Measurements from ENCODE around the gene NEUROD2.

Gene NEUROD2

DNA sequence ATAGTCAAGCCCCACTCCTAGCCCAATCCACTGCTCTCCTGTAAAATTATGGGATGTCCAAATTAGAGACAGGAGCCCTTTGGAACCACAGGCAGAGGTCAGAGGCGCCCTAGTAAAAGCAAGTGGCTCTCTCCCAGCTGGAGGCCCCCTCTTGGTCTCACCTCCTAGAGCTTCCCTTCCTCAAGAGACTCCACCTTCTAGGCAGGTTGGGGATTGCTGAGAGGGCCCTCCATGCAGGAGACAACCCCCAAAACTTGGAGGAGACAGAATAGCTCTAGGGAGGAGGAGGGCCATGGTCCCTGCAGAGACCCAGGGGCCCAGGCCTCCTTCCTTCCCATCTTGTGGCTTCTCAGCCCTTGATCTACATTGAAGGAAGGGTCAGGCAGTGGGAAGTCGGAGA is 29.4 kb downstream of the NEUROD2 start:
- DNase-seq, result no peak

DNA sequence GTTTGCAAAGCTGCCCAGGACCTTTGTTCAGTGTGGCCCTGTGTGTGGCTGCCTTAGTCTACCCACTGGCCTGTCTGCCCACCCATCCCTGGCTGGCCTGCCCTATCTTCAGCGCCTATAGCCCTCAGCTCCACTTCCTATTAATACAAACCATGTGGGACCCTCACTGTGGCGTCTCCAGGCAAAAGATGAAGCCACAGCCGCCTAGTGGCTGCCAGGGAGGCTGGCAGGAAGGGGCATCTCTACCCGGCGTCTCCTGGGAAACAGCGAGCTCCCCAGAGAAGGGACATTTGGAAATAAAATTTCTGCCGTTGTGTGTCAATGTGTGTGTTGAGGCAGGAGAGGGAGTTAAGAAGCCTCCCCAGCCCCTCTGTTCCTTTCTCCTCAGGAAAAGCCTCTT is 31.5 kb downstream of the NEUROD2 start:
- no peak for DNase-seq

DNA sequence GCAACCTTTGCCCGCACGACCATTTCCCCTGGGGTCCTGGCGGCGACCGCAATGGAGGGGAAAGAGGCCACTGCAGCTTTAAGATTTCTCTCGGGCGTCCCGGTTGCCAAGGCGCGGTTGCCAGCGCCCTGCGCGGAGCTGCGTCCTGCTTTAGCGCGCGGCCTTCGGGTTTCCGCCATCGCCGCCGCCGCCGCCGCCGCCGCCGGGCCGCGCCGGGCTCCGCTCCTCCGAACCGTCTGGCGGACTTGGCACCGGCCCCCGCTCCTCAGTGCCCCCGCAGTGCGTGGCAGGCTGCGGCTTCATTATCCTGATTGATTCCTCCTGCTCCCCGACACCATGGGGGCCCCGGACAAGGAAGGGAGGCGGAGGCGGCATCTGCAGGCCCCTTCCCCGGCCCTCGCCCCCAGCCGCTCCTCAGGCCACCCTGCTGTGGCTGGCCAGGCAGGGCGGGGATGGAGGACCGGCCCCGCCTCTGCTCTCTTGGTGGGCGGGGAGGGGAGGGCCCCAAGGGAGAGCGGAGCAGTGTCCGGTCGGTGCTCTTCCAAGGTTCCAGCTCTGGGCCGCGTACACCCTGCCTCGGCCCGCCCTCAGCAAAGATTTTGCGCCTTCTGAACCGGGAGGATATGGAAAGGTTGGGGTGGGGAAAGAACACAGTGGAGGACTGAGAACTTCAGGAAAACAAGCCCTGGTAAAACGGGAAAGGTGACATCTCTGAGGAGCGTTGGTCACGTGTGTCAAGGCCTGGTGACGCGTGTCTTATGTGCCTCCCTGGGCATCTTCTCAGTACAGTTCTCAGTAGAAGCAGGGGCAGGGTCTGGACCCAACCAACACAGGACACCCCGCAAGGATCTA is 34.0 kb downstream of the NEUROD2 start:
- DNase-seq, result no peak

DNA sequence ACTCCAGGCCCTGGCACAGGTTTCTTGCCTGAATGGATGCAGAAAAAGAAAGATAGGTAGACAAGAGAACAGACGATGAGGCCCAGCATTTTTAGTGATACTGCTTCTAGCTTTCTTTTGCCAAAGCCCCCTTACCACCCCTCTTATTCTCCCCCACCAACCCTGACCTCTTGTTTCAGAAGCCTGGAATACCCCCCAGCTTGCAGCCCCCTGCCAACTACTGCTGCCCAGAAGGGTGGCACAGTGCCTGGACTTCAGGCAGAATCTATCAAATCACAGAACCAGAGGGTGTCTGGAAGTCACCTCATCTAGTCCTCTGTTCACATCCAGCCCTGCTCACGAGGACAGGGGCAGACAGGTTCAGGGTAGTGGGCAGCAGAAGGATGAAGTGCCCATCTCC is 35.6 kb downstream of the NEUROD2 start:
- no peak for DNase-seq

DNA sequence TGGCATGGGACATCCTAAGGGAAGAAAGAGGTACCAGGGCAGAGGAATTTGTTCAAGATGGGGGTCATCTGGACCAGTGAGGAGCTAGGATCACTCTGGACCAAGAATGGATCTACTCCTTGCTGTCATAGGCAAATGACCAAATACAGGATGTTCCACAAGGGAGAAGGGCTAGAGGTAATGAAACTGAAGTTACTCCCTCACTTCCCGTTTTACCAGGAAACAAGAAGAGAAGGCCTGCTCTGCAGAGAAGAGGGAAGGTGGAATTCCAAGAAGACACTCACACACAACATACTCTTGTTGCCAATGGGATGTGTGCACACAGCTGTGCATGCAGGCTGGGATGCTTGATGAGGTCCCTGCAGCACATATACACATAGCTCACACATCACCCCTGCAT is 38.6 kb downstream of the NEUROD2 start:
- DNase-seq, result no peak

DNA sequence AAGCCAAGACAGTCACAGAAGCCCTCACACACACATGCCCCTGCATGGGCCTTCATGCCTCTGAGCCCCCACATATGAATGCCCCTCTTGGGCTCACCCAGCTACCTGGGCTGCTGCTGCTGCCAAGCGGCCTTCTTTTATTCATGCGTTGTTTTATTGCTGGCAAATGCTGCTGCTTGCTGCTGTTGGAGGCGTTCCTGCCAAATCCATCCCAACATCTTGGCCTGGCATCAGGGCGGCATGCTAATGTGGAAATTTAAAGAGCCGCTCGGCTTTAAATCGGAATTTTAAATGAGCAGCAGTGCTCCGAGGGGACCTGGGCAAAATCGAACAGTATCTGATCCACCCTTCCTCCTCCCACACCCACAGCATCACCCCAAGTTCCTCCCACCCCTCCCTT is 39.0 kb downstream of the NEUROD2 start:
- no peak for DNase-seq

DNA sequence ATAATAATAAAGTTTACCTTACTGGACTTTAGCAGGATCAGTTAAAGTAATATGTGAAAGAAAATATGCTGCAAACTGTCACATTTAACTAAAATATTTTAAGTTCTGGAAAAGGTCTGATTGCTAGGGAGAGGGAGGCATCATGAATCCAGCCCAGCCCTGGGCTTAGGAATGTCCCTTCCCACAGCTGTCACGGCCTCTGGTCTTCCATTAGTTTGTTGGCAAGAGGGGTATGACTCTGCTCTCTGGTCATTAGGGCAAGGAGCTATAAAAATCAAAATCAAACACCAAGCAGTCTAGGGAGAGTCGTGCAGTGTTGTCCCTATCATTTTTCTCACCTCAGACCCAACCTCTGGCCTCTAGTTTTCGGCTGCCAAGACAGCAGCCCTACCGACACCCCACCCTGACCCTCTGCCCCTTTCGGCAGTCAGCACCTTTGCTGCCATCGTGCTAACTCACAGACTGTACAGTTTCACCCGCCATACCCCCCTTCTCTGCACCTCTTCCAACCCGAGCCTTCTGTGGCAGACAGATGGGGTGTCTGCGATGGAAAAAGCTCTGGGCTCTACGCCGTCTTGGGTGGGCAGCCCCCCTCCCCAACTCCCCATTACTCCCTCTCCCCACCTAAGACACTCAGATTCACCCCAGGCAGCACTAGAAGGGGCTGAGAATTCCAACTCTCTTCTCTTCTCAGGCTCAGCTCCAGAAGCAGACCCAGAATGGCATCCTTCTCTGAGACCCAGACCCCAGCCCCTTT is 41.4 kb downstream of the NEUROD2 start:
- no peak for DNase-seq

DNA sequence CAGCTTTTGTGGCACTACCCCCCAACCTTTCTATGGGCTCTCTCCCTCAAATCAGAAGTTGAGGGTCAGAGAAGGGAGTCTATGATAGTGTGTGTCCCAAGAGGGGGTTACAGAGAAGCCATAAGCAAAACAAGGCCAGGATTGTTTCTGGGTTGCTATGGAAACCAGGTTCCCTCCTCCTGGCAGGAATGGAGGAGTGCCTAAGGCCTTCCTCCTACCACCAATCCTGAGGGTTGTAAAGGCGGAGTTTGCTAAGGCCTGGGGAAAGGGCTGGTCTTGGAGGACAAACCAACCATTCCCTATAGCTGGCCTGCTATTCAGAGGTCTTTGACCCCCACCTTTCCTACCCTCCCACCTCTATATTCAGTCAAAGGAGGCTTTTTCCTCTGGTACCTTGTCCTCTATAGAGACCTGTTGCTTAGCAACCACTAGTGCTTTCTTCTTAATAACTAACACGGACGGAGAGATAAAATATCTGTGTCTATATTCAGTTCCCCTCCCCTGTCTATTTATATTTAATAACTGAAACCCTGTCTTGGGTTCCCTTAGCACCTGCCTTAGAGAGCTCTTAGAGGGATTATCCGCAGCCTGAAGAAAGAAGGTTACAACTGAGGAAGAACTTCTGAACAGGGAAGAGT is 43.4 kb downstream of the NEUROD2 start:
- DNase-seq, result no peak

DNA sequence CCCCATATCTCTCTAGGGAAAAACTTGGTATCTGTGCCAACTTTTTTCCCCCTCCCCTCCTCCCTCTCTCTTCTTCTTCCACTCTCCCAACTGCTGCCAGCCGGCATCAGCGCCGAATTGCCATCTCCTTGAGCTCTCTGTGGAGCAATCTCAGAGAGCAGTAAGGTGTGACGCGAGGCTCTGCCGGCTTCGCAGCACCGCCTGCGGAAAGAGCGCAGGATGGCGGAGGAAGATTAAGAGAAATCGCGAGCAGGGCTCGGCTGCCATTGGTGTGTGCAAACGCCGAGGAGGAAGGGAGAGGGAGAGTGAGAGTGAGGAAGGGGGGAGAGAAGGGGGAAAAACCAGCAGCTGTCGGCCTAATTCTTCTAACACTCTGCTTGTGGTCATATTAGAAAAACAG is 44.2 kb downstream of the NEUROD2 start:
- DNase-seq, result no peak

DNA sequence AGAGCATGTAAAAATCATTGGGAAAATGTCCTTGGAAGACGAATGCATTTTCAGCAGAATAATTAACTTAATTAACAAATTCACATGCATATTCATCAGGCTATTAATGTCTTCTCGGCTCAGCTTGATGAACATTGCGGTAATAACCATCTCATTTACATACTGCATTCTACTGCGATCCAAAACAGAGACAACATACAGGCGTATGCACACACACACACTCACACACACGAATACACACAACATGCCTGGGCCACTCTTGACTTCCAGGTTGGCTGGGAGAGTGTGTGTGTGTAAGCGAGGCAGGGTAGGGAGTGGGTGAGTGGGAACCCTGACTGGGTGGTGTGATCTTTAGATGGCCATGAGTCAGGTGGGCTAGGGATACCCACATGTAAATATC is 44.7 kb downstream of the NEUROD2 start:
- no peak for DNase-seq

DNA sequence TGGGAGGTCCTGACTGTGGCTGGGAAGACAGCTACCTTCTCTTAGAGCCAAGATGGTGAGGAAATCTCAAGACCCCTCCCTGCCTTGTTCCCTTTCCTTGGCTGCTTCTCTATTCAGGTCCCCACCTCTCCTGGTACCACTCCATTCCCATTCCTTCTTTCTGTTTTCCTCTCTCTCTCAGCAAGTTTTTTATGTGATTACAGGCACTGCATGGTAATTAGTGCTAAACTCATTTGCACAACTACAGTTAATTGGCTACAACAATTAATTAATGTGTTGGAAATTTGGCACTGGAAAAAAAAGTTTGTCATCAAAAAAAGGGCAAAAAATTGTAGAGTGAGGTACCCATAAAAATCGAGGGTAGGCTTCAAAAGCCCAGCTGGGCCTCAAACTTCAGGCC is 45.3 kb downstream of the NEUROD2 start:
- DNase-seq, result no peak

DNA sequence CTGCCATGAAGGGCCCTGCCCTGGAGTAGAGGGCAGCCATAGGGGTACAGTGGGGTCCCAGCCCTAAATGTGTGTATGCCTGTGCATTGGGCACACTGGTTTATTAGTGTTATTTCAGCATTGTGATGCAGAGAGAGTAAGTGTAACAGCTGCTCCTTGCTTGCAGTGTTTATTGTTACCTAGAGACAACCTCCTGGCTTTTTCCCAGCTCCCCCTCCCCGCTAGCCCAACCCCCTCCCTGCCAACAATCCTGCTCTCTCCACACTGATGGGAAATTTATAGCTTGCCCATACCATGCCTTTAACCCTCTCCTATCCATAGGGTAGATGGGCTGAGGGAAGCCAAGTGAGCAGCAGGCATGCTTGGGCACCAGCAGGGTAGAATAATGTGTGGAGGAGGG is 51.3 kb downstream of the NEUROD2 start:
- DNase-seq, result no peak

DNA sequence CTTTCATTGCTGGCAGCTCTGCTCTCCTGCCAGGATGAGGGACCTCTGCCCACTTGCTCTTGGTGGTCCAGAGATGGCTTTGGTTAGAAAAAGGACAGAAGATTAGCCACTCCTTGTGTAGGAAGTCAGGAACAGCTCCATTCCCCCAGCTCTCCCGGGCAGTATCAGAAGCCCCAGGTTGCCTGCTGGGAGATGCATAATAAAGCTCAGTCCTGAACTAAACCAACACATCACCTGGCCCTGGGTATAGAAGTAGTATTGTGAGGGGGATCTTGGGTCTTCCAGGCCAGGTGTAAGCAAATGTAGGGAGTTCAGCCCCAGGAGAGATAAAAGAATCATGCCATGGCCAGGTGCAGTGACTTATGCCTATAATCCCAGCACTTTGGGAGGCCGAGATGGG is 52.4 kb downstream of the NEUROD2 start:
- no peak for DNase-seq

Data from activated CD4-positive, alpha-beta T cell treated with anti-CD3 and anti-CD28 coated beads, Interleukin-2, amount 50 U/mL, for 4 hours (primary cell).